HG03558 (cell line): ENCODE data around the gene NDUFA12.
"Not testable (repeated sequence)": the region's sequence is repeated elsewhere in the genome, so short reads cannot be mapped to it uniquely, and the experiment has no call there.

ENCODE experiments used
- ATAC-seq: cut with Tn5 transposase; IDR thresholded peaks from one replicate; pipeline ENCODE4 v1.9.1; 2021; ENCODE audit warnings: moderate number of reproducible peaks; ENCODE audit not compliant: unreplicated experiment; ENCODE audit errors: extremely low read depth

NDUFA12 gene

GRCh38 chr12:95003213-95003920, at the start of gene NDUFA12:
Gene NDUFA12, minus strand, starts transcription at chr12:95003697. Its CDS starts 17 bp downstream, at chr12:95003680.
- peak; percentile 94 for ATAC-seq

- ATAC-seq = no peak
Measured at GRCh38 chr12:95051241-95051640, 47.7 kb upstream of the NDUFA12 start.

GRCh38 chr12:95037906-95038305, 34.4 kb upstream of the NDUFA12 start:
- no peak for ATAC-seq

- ATAC-seq = no peak
Measured at GRCh38 chr12:95034750-95035149, 31.3 kb upstream of the NDUFA12 start.

- no peak for ATAC-seq
Measured at GRCh38 chr12:95022477-95022876, 19.0 kb upstream of the NDUFA12 start.

- no peak for ATAC-seq
Measured at GRCh38 chr12:95017482-95017881, 14.0 kb upstream of the NDUFA12 start.

GRCh38 chr12:95016120-95016519, 12.6 kb upstream of the NDUFA12 start:
- no peak for ATAC-seq

GRCh38 chr12:95014554-95014953, 11.1 kb upstream of the NDUFA12 start:
- ATAC-seq = no peak

GRCh38 chr12:95006206-95006605, 2.7 kb upstream of the NDUFA12 start:
- no peak for ATAC-seq

- no peak for ATAC-seq
Measured at GRCh38 chr12:95004610-95005009, 1.1 kb upstream of the NDUFA12 start.

- no peak for ATAC-seq
Measured at GRCh38 chr12:95003921-95004272, 400 bp upstream of the NDUFA12 start.

GRCh38 chr12:95002754-95003153, 743 bp downstream of the NDUFA12 start:
- no peak for ATAC-seq

- no peak for ATAC-seq
Measured at GRCh38 chr12:94998326-94998725, 5.2 kb downstream of the NDUFA12 start.

GRCh38 chr12:94997726-94998125, 5.8 kb downstream of the NDUFA12 start:
- no peak for ATAC-seq

- ATAC-seq = no peak
Measured at GRCh38 chr12:94997061-94997460, 6.4 kb downstream of the NDUFA12 start.

- no peak for ATAC-seq
Measured at GRCh38 chr12:94994312-94994711, 9.2 kb downstream of the NDUFA12 start.

GRCh38 chr12:94993855-94994254, 9.6 kb downstream of the NDUFA12 start:
- not testable (repeated sequence) for ATAC-seq

GRCh38 chr12:94990222-94990621, 13.3 kb downstream of the NDUFA12 start:
- ATAC-seq = no peak

- ATAC-seq = no peak
Measured at GRCh38 chr12:94988471-94988870, 15.0 kb downstream of the NDUFA12 start.

- no peak for ATAC-seq
Measured at GRCh38 chr12:94987801-94988200, 15.7 kb downstream of the NDUFA12 start.

GRCh38 chr12:94987076-94987669, 16.3 kb downstream of the NDUFA12 start:
- no peak for ATAC-seq

- ATAC-seq = not testable (repeated sequence)
Measured at GRCh38 chr12:94985099-94985498, 18.4 kb downstream of the NDUFA12 start.
